DMS79 (cell line): ENCODE data around the gene SCLY.
A peak's percentile ranks its signal among the peaks of the same experiment; 100 is the strongest.
"Not testable (repeated sequence)": the region's sequence is repeated elsewhere in the genome, so short reads cannot be mapped to it uniquely, and the experiment has no call there.

ENCODE experiments used
- DNase-seq: peaks from one replicate; lab custom pipeline; 2025; lab: John Stamatoyannopoulos, UW

SCLY gene, protein sequence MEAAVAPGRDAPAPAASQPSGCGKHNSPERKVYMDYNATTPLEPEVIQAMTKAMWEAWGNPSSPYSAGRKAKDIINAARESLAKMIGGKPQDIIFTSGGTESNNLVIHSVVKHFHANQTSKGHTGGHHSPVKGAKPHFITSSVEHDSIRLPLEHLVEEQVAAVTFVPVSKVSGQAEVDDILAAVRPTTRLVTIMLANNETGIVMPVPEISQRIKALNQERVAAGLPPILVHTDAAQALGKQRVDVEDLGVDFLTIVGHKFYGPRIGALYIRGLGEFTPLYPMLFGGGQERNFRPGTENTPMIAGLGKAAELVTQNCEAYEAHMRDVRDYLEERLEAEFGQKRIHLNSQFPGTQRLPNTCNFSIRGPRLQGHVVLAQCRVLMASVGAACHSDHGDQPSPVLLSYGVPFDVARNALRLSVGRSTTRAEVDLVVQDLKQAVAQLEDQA

DNA sequence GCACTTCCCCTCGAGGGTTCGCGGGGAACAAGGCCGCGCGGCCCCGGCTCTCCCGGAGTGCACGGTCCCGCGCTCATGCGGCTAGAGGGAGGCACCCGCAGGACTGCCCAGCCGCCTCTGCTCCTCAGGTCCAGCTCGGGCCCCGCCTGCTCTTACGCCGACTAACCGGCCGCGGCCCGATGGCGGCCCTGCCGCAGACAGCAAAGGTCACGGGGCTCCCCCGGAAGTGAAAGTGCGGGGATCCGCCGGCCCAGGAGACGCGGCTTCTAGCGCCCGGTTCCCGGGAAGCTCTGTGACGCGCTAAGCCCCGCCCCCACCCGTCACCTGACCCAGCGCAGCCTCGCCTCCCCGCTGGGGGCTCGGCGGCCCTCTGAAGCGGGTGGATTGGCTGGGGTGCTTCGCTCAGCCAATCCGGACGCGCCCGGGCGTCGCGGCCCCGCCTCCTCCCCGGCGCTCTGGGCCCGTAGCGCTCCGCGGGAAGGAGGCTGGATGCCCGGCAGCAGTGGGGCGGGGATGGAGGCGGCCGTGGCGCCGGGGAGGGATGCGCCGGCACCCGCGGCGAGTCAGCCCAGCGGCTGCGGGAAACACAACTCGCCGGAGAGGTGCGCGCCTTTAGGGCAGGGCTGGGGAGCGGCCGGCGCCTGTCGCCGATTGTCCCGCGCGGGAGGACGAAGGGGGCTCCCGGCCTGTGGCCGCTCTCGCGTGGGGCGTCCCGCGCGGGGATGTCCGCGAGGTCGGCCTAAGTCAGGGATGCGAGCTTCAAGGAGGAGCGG lies at the start of gene SCLY:
TSS of gene SCLY (plus strand) at position 460 of the 773 bp plus-strand sequence. CDS start at position 514, 54 bp downstream.
- peak; percentile 91 for DNase-seq

DNA sequence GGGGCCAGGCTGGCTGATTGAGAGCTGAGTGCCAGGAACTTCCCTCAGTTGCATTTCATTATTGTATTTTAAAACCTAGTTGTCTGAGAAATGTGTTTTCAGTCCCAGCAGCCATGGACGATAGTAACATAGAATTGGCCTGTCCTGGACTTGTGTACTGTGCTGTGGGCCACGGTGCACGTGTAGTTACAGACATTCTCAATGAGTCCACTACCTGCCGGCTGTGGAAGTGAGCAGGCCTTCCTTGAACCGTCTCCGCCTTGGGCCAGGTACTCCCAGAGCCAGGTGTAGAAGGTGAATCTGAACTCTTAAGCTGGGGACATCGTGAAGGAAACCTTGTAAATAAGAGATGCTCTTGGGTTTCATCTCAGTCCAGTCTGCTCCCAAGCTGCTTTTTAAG lies 47.0 kb upstream of the SCLY start:
- no peak for DNase-seq

DNA sequence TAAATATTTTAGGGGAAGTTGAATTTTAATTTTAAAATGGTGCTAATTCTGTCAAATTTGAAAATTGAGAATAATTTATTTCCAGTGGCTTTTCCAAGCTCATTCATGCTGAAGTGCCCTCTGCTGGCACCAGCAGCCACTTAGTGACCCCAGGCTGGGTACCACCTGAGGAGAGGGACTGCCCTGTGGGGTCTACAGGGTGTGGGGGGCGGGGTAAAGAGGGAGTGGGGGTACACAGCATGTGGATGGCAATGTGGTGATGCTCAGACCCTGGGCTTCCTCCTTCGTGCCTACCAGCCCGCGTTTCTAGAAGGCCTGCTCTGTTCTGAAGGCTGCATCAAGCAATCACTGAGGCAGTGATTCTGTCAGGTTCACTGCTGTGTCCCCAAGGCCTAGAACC lies 45.1 kb upstream of the SCLY start:
- DNase-seq: no peak

DNA sequence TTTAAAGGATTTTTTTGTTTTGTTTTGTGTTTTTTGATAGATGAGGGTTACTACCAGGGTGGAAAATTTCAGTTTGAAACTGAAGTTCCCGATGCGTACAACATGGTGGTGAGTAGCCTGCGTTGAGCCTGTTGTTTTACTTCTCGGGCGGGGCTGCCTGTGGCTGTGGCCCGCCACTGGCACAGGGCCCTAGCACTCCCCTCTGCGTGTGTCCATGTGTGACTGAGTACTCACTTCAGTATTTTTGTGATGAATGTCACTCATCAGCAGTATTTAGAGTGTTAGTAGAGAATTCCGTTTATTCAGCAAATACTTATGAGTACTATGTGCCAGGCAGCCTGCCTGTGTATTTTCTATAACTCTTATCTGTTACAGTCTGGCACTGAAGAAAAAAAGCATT lies 44.3 kb upstream of the SCLY start:
- DNase-seq: peak; percentile 76

DNA sequence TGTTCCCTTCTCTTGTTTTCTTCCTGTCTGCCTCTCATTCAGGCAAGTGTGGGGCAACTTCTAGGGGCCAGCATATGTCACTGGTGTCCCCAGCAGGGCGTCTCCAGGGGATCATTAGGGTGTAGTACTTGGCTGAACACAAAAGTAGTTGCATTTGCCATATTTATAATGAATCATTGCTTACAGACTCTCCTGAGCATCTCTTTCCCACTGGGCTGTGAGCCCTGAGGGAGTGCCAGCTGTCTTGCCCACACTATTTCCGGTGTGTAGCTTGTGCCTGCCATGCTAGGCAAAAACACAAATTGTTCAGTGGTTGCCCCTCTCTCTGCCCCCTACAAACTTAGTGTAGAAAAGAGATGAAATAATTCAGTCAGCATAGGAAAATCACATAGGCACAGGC lies 40.8 kb upstream of the SCLY start:
- DNase-seq: no peak

DNA sequence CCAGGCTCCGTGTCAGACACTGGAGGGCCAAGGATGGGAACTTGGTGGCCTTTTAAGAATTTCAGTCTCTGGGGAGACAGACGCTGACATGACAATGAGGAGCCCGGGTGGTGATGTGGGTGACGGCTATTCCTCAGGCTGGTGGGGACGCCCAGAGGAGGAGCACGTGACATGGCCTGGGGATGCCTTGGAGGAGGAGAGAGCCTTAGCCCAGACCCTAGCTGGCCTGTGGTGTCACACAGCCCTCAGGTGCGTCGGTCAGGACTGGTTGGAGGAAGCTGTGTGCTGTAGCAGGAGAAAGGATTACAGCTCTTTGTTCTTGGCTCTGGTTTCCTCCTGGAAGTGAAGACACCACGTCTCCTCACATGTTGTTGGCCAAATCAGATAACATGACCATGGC lies 40.0 kb upstream of the SCLY start:
- no peak for DNase-seq

DNA sequence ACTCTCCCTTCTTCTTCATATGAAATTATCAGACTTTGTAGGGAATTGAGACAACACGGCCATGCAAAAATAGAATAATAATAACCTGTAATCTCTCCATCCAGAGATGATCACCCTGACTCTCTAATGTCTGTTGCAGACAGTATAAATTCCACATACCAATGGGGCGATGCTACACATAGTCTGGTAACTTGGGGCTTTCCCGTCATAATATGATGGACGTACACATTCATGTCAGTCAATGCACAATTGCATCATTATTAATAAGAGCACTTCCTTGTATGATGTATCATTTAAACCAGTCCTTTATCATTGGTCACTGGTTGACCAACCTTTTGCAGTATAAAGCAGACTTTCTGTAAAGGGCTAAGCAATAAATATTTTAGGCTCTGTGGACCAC lies 39.5 kb upstream of the SCLY start:
- no peak for DNase-seq

DNA sequence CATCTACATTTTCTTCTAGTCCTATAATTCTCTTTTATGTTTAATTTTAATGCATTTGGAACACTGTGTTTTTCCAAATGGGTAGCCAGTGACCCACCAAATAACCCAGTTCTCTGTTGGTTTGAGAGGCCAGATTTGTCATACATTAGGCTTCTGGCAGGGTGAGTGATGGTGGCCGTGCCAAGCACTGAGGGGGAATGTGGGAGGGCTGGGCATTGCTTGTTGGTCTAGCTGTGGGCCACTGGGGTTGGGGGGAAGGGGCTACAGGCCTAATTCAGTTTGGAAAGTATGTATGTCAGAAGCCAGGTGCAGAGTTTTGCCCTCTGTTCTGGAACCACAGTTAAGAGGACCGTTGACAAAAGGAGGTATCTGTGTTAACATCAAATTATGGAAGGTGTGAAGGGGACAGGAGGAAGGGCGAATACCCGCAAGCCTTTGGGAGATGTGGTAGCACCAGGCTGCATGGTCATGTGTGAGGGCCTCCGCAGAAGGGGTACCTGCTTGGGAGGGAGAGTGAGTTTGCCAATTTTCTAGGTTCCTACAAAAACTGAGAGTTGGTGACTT lies 38.1 kb upstream of the SCLY start:
- DNase-seq: no peak

DNA sequence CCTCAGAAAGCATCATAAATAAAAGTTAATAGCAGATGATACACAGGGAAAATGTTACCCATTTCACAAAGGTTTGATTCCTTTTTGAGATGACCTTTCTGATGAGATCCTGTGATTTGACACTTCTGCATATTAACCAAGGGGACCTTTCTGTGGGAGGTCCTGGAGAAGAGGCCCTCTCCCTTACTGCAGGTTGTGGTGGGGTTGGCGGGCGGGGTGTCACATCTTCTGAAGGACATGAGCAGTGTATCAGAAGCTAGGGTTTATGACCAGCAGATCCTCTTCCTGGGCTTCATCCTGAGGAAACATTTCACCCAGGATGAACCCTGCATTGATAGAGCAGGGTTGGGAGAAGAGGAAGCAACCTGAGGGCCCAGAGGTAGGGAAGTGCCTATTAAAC lies 37.2 kb upstream of the SCLY start:
- DNase-seq: no peak

DNA sequence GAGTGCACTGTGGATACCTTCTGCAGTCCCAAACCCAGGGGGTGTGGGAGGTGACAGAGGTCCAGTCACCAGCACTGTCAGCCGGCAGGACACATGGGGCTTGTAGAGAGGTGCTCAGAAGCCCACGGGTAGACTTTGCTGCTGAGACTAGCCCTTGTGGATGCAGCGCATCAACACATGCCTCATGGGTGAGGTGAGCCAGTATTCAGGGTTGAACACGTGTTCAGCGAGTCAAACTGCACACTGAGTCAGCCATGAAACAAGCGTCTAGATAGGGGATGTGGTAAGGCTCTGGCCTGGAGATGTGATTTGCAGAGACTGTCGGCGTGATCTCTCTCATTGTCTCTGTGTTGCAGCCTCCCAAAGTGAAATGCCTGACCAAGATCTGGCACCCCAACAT lies 35.8 kb upstream of the SCLY start:
- DNase-seq: no peak

DNA sequence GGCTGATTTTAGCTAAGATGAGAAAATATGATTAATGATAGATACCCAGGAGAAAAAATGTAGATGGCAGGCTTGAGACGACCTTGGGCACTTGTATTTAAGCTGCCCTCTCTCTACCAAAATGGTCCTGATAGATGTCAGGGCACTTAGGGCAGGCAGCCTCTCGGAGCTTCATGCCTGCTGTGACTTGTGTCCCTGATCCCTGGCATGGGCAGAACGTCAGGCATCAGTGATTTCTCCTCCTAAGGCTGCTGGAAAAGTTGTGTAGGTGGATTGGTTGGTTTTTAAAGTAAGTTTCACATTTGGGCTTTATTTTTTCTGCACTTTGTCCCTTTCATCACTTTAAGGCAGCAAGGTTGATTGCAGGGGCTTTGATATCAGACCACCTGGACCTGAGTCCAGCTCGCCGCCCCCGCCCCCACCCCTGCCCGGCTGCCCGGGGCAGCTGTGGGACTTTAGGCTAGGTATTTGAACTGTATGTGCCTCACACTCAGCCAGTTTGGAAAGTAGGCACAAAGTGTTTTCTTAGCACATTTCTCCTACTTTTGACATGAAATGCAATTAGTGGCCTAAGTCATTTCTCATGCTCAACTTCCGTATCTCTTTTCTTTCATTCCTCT lies 35.0 kb upstream of the SCLY start:
- DNase-seq: no peak

DNA sequence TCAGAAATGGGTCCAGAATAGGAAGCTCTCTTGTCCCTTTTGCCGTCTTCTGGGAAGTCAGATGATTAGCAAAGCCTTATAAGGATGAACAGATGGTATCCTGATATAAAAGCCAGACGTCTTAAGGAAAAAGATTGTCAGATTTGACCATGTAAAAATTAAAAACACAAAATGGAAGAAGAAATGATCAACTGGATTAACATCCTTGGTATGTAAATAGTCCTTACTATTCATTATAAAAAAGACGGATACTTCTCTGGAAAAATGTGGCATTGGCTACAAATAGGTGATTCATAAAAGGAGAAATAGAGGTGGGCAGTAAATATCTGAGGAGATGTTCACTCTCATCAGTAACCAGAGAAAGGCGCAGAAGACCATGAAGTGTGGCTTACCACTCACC lies 33.7 kb upstream of the SCLY start:
- no peak for DNase-seq

DNA sequence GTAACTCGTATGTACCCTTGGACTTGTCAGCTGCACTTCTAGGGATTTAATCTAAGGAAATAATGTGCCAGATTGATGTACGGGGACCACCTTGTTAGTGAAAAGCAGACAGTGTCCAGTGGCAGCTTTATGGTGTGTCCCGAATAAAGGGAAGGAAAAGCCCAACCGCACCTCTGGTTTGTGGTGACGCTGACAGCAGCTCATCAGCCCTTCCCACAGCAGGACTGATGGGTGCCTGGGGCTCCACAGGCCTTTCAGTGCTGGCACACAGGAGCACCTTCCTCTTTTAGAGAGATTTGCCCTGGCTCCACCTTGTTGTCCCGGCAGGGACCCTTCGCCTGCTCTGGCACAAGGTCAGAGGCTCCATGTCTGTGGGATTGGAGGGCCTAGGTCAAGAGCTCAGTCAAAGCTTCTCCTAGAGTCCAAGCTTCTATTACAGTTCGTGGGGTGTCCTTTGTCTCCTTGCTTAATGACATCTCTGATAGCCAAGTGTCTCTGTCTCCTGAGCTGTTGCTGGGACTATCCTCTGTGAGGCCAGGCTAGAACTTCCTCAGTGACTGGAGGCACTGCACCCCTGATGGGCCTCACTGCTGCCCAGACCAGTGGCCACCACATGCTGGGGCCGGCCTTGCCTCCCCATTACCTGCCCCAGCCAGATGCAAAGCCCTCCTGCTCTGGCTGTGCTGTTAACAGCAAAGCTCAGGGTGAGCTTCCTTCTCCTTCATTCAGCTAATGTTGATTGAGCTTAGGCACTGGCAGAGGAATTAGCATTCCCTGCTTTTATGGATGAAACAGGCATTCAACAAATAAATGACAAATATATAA lies 33.0 kb upstream of the SCLY start:
- DNase-seq: no peak

DNA sequence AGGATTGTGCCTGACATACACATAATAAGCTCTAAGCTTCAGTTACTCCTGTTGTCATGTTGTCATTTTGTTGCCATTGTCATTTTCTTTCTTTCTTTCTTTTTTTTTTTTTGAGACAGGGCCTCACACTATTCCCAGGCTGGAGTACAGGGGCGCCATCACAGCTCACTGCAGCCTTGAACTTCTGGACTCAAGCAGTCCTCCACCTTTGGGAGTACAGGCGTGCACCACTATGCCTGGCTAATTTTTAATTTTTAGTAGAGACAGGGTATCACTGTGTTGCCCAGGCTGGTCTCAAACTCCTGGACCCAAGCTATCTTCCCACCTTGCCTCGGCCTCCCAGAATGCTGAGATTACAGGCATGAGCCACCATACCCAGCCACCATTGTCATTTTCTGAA lies 30.9 kb upstream of the SCLY start:
- no peak for DNase-seq

DNA sequence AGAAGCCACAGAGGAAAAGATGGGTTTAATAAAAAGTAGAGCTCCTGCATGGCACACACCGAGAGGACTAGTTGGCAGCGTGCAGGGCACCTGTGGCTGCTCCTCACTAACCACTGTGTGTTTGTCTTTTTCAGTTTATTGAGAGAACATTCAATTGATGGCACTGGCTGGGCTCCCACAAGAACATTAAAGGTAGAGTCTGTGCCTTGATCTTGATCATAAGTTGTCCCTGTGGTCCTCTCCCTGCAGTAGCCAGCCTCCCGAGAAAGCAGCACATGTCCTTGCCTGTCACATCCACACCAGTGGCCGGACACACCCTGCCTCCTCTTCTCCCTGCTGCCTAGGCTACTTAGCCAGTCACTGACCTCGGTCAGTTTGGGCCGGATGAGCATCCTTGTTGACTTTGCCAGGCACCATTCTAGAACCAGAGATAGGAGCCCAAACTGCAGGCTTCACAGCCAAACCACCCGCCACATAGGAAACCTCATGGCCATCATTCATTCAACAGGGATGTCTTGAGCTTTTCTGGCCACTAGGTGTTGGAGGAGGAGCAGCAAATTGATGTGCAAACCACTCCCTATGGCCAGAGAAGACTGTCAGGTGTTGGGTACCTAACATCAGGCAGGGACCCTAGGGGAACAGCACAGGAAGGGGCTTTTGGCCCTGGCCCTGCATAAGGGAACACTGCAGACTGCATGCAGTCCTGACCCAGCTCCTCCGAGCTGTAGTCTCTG lies 30.2 kb upstream of the SCLY start:
- DNase-seq: no peak

DNA sequence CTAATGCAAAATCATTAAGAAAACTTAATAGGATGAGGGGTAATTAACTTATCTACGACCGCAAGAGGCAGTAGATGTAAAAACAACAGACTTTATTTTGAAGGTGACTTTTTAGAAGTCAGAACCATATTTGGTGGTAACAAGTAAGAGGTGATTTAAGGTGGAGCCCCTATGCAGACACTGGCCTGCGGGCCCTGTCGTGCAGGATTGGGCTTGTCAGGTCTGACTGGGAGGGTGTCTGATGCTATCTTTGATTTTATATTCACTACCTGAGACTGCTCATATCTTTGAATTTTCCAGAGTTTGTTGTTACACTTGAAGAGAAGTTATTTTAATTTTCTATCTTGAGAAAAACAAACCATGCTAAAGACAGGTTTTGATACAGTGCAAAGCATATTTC lies 29.1 kb upstream of the SCLY start:
- no peak for DNase-seq

DNA sequence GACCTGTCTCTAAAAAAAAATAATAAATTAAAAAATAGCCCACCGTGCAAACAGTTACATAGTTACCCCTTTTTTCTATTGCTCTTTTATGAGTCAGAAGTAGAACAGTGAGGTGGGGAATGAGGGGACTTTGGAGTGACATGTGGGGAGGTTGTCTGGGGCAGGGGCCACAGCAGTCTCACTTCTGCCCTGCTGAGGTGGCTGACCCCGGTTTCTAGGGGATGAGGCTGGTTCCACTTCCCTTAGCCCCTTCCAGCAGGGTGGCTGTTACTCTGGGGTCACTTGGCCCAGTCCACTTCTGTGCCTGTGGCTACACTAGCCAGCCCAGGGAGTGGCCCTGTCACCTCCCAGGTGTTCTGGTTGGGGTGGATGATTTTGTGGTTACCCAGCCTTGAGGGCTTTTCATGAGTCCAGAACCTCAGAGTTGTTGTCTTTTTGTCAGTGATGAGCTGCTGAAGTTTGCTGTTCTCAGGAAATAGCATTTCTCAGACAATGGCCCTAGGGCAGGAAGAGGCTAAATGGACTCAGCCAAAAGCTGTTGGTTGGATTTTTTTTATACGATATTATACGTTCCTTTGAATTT lies 28.0 kb upstream of the SCLY start:
- DNase-seq: no peak

DNA sequence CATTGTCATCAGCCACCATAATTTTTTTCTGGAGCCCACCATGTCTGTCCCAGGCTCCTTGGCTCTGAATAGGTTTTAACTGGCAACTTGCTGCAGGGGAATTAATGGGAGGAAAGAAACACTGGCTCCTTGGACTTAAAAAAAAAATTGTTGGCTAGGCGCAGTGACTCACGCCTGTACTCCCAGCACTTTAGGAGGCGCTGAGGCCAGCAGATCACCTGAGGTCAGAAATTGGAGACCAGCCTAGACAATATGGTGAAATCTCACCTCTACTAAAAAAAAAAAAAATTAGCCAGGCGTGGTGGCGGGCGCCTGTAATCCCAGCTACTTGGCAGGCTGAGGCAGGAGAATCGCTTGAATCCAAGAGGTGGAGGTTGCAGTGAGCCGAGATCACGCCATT lies 26.8 kb upstream of the SCLY start:
- not testable (repeated sequence) for DNase-seq

DNA sequence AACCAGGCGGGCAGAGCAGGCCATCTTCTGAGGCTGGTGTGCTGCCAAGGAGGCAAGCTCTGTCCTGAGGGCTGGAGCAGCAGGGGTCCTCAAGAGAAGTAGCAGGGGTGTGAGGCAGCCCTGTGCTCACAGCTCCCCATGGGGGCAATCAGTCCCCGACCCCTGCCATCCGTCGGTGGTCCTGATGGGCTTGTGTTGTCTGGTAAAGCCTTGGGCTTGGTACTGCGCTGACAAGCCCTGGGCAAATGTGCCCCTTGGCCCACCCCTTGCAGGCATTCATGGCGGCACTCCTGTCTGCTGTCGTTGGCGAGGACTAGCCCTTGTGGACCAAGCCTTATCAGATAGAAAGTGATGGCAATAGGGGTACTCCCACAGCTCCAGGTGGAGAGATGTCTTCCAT lies 22.6 kb upstream of the SCLY start:
- DNase-seq: no peak

DNA sequence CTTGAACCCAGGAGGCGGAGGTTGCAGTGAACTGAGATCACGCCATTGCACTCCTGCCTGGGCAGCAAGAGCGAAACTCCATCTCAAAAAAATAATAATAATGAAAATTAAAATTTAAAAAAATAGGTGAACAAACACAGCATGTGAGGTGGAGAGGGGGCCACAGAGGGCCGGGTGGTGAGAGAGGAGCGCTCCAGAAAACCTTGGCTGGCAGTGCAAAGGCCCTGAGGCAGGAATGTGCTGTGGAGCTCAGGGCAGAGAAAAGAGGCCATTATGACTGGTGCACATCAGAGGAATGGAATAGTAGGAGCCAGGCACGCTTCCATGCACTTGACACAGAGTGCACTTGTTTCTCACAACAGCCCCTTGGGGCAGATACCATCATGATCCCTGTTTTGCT lies 21.6 kb upstream of the SCLY start:
- DNase-seq: no peak

DNA sequence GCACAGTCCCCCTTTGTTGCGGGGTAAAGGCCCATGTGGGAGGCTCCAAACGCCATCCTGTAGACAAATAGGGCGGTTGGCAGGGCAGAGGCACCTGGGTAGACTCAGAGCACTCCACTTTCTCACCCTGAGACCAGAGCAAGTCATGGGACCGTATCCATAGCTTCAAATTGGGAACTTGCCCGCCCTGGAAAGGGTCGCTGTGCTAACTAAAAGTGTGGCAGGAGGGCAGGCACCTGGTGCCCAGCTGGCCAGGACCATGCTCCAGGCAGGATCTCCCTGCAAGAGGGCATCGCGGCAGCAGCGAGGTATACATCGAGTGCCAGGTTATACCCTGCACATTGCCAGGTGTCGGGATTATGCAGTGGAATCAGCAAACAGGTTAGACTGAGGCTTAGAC lies 20.8 kb upstream of the SCLY start:
- DNase-seq: no peak
